G401 (cell line): ENCODE results near the gene TGFA. TPM values are rescaled to one million over a fixed set of nuclear protein-coding genes. Genes with fewer than 3 reads are reported as not detected.

ENCODE experiments used
- DNase-seq: peaks from one replicate; pipeline ENCODE4 v3.0.0-alpha.2; 2015; ENCODE audit warnings: low spot score
- in situ Hi-C: cut with HindIII; loops from 2 replicates; pipeline ENCODE4 v1.10.0; 2016; ENCODE audit warnings: low sequenced_read_pairs, mixed read lengths
- total RNA-seq: library from RNA; depleted of rRNA; stranded (reverse); fragments of >200 nt; shearing (Covaris generic); gene quantifications from 2 replicates; pipeline ENCODE4 v1.2.3, GENCODE V29; 2014

Gene TGFA
- total RNA-seq, 1 experiment from 2014 or later = not detected

DNA sequence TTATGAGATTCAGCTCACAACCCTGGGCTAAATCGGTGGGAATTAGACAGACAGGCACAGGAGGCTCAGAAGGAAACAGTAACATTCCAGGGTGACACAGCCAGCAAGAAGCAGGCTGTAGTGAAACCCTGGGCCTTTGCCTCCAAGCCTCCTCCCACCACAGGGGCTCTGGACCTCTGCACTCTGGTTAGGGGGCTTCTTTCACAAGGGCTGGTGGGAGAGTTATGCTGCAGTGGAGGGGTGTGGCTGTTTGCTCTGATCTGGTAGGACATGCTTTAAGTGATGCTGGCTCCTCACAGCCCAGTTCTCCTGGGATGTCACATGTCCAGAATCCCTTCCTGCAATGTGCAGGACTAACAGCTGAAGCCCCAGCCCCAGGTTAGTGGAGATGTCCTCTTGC is 109.9 kb downstream of the TGFA start:
- DNase-seq = no peak
- in situ Hi-C loops = no loop called here

DNA sequence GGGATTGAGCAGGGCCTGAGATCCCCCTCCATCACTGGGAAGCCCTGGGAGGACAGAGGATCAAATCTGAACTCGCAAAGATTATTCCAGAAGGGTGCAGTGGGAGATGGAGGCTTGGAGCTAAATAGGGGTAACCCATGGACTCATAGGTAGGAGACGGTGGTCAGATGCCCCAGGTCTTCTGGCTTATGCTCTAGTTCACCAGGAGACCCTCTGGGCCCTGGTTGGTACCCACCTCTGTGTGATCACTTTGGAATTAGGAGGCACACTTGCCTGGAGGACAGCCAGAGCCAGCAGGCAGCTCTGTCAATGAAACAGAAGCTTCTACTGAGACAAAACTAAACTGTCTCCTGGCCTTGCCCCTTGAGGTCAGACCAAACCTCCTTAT is 110.6 kb downstream of the TGFA start:
- in situ Hi-C loops = no loop called here
- DNase-seq = no peak

DNA sequence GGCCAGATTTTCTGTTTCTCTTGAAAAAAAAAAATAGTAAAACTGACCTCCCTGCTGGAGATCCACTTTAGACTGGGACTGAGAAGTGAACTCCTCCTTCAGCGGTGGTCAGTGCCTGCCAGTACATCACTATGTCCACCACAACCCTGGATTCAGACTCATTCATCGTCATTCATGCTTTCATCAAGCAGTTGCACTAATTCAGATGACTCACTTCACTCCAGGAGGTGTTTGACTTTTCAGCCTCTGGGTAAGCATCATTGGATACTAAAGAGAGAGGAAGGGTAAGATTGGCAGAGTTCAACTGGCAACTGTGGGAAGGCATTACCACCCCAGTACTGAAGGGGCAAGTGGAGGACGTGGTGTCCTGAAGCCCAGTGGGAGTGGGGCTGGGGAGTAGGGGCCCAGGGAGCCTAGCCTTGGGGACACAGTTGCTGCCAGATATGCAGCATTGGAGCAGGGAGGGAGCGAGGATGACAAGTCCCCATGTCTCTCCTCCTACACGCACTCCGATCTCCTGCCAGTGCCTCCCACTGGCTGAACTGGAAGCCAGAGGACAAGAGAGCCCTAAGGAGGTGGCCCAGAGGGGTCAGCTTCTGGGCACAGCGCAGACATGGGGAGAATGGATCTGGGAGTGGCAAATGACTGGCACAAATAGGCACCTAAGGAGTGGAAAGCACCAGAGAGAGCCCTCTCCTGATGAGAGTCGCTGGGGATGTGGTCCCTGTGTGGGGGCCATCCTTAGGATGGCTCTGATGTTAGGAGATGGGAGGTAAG is 111.1 kb downstream of the TGFA start:
- no peak for DNase-seq
- in situ Hi-C loops = no loop called here

DNA sequence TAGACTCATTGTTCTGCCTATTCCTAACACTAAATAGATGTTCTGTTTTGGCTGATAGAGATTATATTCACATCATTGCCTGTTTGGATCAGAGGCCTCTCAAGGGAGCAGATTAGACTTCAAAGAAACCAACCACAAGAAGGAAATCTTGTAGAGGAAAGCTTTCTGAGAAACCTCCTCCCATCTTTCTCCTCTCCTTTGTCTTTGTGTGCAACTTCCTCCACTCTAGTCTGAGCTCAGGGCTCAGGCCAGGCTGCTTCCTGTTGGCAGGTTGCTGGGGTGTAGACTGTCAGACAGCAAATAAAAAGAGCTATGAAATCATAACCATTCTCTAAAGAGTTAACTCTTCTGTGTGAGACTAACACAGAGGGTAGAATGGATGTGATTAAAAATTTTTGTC is 113.0 kb downstream of the TGFA start:
- DNase-seq = no peak
- in situ Hi-C loops = no loop called here

DNA sequence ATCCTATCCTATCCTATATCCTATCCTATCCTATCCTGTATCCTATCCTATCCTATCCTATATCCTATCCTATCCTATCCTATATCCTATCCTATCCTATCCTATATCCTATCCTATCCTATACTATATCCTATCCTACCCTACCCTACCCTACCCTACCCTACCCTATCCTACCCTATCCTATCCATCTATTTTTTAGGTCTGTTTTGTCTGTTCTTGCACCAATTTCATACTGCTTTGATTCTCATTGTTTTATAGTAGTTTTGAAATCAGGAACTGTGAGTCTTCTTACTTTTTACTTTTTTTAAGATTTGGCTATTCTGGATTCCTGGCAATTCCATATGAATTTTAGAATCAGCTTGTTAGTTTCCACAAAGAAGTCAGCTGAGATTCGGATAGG is 118.5 kb downstream of the TGFA start:
- in situ Hi-C loops = no loop called here
- no peak for DNase-seq

DNA sequence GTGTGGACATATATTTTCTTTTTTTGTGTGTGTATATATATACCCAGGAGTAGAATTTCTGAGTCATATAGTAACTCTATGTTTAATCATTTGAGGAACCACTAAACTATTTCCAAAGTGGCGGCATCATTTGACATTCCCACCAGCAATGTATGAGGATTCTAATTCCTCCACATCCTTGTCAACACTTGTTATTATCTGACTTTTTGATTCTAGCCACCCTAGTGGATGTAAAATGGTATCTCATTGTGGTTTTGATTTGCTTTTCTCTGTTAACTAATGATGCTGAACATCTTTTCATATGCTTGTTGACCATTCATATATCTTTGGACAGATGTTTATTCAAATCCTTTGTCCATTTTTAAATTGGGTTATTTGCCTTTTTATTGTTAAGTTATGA is 120.3 kb downstream of the TGFA start:
- in situ Hi-C loops = no loop called here
- no peak for DNase-seq

DNA sequence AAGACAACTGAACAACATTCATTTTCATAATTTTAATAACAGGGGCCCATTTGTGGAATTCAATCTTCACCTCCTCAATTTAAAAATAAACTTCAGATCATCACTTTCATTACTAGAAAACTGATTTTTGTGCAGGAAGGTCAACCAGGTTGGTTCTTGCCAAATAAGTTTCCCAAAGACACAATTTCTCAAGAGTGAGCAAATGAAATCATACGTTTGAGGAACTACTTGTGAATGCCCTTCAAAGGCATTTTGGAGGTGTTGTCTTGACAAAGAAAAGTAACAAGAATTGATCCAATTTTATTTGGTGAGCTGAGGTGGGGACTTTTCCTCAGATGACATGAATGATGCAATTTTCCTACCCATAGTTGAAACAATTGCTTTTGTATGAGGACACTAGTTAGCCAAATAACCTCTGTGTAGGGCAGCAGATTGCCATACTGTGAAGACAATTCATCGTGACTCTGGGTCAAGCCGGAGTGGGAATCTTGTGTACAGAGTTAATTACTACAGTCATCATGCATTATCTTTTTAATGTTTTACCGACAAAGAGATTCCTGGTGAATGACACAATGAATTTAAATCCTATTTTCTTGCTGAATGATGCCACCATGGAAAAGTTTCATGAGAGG is 121.8 kb downstream of the TGFA start:
- in situ Hi-C loops = no loop called here
- DNase-seq = no peak

DNA sequence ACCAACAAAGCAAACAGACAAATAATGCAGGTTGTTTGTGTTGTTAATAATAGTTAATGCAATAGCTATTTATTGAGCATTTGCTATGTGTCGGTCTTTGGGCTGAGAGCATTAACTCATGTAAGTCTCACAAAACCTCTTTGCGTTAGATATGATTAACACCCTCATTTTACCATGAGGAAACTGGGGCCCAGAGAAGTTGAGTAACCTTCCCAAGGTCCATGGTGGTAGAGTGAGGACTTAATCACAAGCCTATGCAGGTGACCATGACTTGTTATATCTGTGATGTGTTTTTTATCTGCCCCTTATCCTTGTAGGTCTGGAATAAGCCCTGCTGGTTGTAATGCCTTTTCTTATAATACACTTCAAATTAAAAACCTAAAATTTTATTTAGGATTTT is 127.3 kb downstream of the TGFA start:
- in situ Hi-C loops = no loop called here
- no peak for DNase-seq

DNA sequence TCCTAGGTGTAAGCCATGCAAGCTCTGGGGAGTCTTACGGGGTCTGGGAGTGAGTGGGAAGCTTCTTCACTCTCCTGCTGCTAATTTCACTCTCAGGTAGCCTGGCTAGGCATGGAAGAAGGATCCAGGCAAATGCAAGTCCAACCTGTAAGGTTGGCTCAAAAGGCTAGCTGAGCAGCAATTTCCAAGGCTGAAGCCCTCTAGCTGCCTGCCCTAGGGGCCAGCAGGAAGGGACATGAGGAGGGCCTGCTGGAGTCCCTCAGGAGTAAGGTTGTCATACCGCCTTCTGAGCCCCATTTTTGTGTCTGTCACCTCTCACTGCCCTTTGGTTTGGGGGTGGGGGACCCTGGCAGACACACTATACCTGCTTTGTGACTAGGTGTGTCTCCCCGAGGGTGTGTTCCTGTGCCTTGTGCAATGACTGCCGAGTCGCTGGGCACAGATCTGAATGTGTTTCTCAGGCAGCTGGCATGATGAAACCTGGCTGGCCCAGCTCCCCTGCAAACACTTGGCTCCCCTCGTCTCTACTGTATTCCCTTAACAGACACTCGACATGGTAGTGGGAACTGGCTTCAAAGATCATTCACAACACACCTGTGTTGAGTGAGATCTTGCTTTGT is 127.8 kb downstream of the TGFA start:
- no peak for DNase-seq
- in situ Hi-C loops = no loop called here

DNA sequence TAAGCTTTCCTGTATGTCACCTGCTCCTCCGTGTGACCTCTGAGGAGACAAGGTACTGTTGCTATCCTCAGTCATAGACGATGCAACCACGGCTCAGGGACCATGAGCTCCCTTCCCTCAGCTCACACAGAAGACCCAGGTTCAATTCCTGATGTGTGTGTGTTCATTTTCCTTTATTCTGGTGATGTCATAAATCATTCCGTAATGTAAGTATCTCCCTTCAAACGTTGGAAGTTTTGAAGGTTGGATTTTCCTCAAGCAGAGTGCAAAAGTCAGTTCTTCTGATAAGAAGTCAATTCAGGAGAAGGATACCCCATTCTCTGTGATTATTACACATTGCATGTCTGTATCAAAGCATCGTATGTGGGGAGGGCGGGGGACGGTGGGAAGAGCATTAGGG is 132.9 kb downstream of the TGFA start:
- DNase-seq = no peak
- in situ Hi-C loops = no loop called here

DNA sequence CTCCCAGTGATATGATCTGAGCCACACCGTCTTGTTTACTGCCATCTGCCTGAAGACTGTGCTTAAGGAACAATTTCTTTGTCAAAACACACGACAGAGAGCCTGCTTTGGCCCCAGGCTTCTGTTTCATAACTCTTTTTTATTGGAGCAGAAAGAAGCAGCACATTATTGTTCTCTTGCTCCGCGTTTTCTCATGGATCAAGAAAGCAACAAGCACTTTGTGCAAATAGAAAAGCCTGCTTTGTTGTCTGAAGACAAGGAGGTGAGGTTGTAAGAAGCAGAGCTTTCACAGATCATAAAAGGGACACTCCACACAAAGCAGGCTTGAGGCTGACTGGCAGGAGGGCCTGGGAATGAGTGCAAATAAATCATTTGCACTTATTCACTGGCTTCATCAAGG is 133.5 kb downstream of the TGFA start:
- no peak for DNase-seq
- in situ Hi-C loops = no loop called here

DNA sequence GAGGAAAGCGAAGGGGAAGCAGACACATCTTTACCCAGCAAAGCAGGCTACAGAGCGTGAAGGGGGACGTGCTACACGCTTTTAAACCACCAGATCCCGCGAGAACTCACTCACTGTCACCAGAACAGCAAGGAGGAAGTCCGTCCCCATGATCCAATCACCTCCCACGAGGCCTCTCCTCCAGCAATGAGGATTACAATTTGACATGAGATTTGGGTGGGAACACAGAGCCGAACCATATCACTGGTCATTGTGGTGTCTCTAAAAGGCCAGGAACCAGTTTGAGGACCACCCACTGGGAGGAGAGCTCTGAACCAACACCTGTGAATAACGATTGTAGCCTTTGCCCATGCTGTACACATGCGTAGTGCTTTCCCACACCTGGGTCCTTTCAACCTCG is 135.1 kb downstream of the TGFA start:
- in situ Hi-C loops = no loop called here
- DNase-seq = no peak

DNA sequence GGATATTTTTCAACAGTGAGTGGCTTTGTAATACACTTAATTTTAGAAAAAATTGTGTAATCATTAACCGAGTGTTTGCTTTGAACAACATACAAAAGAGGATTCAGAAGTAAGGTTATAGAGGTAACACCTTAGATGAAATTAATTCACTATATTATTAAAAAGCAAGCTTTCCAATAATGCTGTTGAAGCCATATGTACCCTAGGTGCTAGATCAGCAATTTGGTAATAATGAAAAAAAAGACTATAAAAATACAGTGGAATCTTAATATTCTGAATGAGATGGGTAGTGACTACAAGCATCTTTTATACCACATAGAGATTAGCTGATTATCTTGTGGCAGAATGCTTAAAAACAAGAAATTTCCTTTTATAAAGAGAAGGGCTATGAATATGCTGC is 136.6 kb downstream of the TGFA start:
- in situ Hi-C loops = no loop called here
- no peak for DNase-seq

DNA sequence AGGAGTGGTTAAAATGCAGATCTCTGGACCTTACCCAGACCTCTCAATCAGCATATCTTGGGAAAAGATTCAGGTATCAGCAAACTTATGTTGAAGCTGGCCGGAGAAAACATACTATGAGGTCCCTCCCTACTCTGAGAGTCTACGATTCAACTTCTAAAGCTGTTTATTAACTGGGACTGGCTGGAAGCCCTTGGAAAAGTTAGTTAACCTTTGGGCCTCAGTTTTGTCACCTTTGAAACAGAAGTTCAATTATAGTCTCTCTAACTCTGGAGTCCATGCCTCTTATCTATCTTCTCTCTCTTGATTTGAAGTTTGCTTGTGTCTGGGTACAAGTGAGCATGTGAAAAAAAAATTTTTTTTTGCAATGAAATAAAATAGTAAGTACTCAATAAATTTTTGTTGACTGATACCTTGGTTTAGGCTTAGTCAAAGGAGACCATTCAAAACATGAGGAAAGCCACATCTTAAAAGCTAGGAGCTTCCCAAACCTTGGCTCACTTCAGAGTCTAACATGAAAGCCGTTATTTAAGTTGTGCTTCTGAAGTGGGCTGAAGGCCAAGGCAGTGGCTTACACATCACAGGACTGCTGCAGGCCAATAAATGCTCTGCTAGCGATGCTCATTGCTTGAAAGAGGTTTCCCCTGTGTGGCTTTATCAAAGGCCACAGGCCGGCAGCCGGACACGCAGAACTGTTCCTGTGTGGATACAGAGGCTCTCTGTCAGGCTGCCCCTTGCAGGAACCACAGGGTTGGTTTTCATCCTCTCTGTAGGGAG is 141.1 kb downstream of the TGFA start:
- DNase-seq = no peak
- in situ Hi-C loops = no loop called here

DNA sequence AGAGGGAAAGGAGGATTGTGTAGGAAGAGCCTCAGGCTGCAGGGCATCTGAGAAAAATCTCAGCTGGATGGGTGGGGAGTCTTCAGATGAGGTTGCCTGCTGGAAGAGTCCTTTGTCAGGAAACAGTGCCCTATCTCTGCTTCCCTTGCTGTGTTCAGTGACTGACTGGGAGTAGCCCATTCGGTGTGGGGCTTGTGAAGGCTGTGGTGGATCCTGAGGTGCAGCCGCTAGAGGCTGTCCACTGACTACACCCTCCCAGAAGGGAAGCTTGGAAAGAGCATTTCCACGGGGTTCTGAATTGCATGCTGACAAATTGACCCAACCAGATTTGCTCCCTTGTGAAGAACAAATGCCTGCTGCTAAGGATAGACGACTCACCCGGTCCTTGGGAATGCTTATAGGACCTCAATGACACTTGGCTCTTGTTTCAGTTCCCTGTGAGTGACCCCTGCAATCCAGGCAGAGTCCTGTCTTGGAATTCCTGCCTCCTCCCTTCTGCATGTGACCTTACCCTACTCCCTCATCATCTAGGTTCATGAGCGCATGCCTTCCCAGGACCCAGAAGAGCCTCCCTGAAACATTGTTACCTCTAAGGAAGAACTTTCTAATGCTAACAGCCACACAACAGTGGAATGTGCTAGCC is 142.0 kb downstream of the TGFA start:
- in situ Hi-C loops = no loop called here
- no peak for DNase-seq

DNA sequence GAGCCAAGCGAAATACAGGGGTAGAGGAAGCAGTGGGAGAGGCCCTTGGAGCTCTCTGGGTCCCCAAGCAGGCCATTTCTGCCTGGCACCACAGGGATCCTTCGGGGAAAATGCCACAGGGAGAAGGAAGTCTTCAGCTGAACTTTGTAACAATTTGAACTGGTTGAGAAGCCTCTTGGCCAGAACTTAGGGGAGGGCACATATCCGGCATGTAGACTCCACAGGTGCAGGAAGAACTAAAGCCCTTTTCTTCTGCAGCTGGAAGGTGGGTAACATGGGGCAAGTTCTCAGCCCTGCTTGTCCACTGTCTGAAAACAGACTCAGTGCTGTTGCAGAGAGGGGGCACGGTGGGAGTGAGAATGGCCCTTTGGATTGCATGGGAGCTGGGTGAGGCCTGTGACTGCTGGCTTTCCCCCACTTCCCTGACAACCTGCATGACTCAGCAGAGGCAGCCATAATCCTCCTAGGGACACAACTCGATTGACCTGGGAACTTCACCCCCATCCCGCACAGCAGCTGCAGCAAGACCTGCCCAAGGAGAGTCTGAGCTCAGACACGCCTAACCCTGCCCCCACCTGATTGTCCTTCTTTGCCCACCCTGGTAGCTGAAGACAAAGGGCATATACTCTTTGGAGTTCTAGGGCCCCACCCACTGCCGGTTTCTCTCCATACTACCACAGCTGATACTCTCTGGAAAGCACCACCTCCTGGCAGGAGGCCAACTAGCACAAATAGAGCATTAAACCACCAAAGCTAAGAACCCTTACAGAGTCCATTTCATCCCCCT is 150.2 kb downstream of the TGFA start:
- no peak for DNase-seq
- in situ Hi-C loops = no loop called here

DNA sequence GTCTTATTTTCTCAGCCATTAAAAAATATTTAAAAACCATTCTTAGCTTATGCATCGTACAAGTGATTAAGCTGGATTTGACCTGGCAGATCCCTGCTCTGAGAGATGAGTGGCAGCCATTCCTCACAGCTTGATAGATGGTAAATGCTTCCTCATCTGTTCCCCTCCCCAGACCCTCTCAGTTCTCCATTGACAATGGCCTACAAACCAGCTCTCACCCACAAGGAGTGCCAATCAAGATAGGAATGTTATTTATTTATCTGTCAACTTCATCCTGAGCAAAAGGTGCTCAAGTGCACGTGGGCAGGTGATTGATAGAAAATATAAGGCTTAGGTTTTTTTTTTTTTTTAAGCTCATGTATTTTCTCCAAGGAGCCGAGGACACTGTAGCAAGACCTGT is 153.1 kb downstream of the TGFA start:
- in situ Hi-C loops = no loop called here

DNA sequence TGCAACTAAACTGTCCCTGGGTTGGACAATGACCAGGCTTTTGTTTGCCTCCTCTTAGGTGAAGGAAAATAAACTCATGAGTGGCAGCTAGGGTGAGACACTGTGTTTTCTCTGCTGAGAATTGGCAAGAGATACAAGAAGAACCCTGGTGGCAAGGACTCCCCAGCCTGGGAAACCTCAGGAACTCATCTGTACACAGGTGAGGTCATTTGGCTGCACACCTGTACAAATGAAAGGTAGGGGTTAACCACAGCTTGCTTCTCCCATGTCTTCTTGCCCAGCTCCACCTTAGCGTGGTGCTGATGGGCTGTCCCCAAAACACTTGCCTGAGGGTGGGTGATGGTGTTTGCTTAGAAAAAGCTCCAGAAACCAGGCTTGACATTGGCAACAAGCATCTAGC is 154.6 kb downstream of the TGFA start:
- no peak for DNase-seq
- in situ Hi-C loops = no loop called here

More for the DNA sequence above, 153.1 kb downstream of the TGFA start:
- no peak for DNase-seq
